HepG2 (cell line): ENCODE results near the gene LBX1.

Experiments used
- CTCF ChIP-seq: sonication (generic); formaldehyde crosslinking; IDR thresholded peaks from 2 replicates; pipeline ENCODE4 v1.5.0; 2020; ENCODE audit warnings: mild to moderate bottlenecking, missing genetic modification reagents, moderate library complexity
- ELF3 ChIP-seq: IDR thresholded peaks from 2 replicates; pipeline ENCODE4 v1.6.1; 2016; ENCODE audit warnings: missing genetic modification reagents, missing compliant biosample characterization
- IKZF1 ChIP-seq: fragments of 450-650 bp; IDR thresholded peaks from 2 replicates; pipeline ENCODE4 v1.7.1; 2016
- IRX3 ChIP-seq: sonication (generic); formaldehyde crosslinking; IDR thresholded peaks from 2 replicates; pipeline ENCODE4 v1.8.1; 2023; ENCODE audit warnings: mild to moderate bottlenecking, low read depth, missing genetic modification reagents, borderline replicate concordance
- JUND ChIP-seq: sonication (generic); formaldehyde crosslinking; IDR thresholded peaks from 2 replicates; pipeline ENCODE4 v1.8.0; 2022; ENCODE audit warnings: mild to moderate bottlenecking, missing genetic modification reagents
- KLF11 ChIP-seq: IDR thresholded peaks from 2 replicates; pipeline ENCODE4 v1.6.1; 2016; ENCODE audit warnings: missing compliant biosample characterization
- MAX ChIP-seq: IDR thresholded peaks from 2 replicates; pipeline ENCODE4 v1.6.1; 2012; ENCODE audit warnings: inconsistent platforms
- PATZ1 ChIP-seq: sonication (generic); formaldehyde crosslinking; IDR thresholded peaks from 2 replicates; pipeline ENCODE4 v1.4.0; 2020; ENCODE audit warnings: missing genetic modification reagents
- POLR2AphosphoS5 ChIP-seq: IDR thresholded peaks from 2 replicates; pipeline ENCODE4 v1.6.1; 2012; ENCODE audit warnings: low read depth, low read length
- SYNCRIP ChIP-seq: fragments of 200-400 bp; formaldehyde crosslinking; IDR thresholded peaks from 2 replicates; pipeline ENCODE4 v1.6.1; 2018; ENCODE audit warnings: mild to moderate bottlenecking, low read depth, low read length; ENCODE audit not compliant: insufficient read depth
- ZC3H4 ChIP-seq: sonication (generic); formaldehyde crosslinking; IDR thresholded peaks from 2 replicates; pipeline ENCODE4 v1.4.0; 2020; ENCODE audit warnings: missing genetic modification reagents, borderline replicate concordance
- ZNF740 ChIP-seq: sonication (generic); formaldehyde crosslinking; IDR thresholded peaks from 2 replicates; pipeline ENCODE4 v1.4.0; 2020; ENCODE audit warnings: missing genetic modification reagents

- TF ChIP-seq MAX (no peak), POLR2AphosphoS5 (no peak), IRX3 (no peak), ELF3 (CRISPR knock-in tag) (no peak), JUND (no peak), SYNCRIP (no peak), CTCF (CRISPR knock-in tag) (no peak), ZNF740 (no peak), IKZF1 (no peak), KLF11 (CRISPR knock-in tag) (no peak), PATZ1 (CRISPR knock-in tag) (no peak), ZC3H4 (CRISPR knock-in tag) (no peak)
Observed at GRCh38 chr10:101249171-101249581, 19.9 kb upstream of the LBX1 start.
